Medulla oblongata (tissue), 1 donor: Measurements from ENCODE around the gene LAMA4.
"Not testable (repeated sequence)": the region's sequence is repeated elsewhere in the genome, so short reads cannot be mapped to it uniquely, and the experiment has no call there.

Source experiments
- DNase-seq: peaks from one replicate; pipeline ENCODE4 v3.0.0-alpha.2; 2015; ENCODE audit errors: extremely low spot score

LAMA4 gene

GRCh38 chr6:112209131-112209530 lies 45.2 kb downstream of the LAMA4 start:
- peak; percentile 34 for DNase-seq

DNA sequence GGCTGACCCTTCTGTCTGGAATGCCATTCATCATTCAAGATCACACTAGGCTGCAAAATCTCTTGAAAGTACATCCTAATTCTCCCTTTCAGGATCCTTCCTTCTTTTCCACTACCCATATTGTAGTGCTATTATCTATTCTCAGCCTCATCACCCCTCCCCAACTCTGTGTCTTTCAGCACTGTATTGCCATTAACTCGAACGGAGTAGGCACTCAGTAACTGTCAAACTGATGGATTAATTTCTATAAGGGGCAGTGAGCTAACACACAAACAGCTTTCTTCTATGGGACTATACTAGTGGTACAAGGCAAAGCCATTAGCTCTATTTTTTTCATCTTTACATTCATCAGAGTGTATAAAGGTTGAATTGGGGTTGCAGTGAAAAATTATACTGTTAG lies 46.6 kb downstream of the LAMA4 start:
- DNase-seq: no peak

- no peak for DNase-seq
Measured at GRCh38 chr6:112207131-112207530, 47.2 kb downstream of the LAMA4 start.

DNA sequence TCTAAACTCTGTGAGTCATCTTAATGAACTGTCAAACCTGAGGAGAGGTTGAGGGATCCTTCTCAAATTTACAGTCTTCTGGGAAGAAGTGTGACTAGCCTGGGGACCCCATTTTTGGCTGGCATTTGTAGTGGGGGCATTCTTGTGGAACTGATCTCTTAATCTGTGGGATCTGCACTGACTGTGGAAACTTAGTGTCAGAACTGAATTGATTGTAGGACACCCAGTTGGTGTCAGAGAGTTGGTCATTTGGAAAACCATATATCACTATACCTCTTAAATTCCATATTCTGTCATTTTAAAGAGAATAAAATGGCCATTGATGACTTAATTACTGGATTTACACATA lies 48.3 kb downstream of the LAMA4 start:
- DNase-seq: no peak

DNA sequence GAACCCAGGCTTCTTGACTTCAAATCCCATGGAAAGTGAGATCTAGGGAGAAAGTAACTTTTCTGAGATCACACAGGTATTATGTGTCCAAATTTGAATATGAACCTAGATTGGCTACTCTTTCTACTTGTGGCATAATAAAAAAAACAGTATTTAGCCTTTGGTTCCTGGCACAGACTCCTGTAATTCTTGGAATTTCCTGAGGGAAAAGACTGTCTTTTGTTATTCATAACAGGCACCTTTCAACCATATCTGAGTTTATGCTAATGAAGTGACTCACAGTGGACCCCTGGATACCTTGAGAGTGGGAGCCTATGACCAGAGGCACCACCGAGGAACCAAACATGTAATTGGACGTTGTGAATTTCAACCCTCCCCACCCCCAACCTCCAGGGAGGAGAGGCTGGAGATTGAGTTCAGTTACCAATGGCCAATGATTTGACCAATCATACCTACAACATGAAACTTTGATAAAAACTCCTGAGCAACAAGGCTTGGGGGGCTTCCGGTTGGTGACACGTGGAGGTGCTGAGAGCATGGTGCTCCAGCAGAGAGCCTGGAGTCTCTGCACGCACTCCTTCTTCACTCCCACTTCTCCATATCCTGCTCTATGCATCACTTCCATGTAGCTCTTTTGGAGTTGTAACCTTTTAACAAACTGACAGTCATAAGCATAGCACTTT lies 48.8 kb downstream of the LAMA4 start:
- no peak for DNase-seq

GRCh38 chr6:112204350-112204706 lies 50.0 kb downstream of the LAMA4 start:
- DNase-seq: no peak

DNA sequence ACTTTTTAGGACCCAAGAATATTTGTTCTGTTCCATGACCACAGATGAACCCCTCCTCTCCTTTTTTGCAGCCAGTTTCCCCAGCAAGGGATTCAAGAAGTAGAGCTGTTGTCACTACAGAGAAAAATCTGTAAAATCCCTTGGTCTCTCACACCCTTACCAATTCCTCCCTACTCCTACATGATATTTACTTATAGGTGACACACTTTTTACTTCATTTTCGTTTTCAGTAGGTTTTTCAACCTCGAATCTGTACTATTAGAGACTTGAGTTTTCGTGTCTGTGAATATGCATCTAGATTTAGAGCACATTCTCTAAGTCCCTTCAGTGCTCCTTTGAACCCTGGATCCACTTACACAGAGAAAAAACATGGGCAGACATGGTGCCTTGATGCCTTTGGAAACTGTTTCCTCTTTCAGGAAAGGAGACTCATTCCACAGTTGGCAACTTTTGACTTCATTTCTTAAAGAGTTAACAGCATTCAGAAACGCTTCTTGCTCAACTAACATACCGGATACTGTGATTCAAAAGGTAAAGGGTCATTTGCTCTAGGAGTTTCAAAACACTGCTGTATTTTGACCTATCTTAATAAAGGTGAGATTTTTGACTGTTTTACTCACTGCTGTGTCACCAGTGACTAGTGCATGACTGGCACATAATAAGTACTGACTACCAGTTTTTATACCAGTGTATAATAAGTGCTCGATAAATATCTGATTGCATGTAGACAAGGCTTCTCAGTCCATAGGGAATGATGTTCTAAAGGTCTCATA lies 50.6 kb downstream of the LAMA4 start:
- no peak for DNase-seq

- no peak for DNase-seq
Measured at GRCh38 chr6:112202639-112203341, 51.6 kb downstream of the LAMA4 start.

GRCh38 chr6:112200185-112200914 lies 54.0 kb downstream of the LAMA4 start:
- not testable (repeated sequence) for DNase-seq

DNA sequence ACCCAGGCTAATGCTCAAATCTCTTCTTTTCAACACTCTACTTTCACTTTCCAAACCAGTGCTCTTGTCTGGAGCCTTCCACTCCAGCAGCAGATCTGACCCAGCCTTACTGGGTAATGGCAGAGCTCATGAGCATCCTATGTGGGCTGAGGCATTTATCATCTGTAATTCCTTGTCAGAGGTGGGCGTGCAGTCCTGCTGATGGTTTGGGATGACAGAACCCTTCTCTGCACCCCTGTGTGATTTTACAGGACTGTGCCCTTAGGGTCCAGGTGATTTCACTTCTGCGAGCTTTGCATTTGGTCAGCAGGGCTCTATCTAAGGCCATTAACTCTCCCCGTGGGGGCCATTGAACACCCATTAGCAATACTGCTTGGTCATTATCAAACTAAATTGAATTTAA lies 55.4 kb downstream of the LAMA4 start:
- no peak for DNase-seq

GRCh38 chr6:112198582-112198981 lies 55.8 kb downstream of the LAMA4 start:
- no peak for DNase-seq

GRCh38 chr6:112197636-112198035 lies 56.7 kb downstream of the LAMA4 start:
- no peak for DNase-seq

DNA sequence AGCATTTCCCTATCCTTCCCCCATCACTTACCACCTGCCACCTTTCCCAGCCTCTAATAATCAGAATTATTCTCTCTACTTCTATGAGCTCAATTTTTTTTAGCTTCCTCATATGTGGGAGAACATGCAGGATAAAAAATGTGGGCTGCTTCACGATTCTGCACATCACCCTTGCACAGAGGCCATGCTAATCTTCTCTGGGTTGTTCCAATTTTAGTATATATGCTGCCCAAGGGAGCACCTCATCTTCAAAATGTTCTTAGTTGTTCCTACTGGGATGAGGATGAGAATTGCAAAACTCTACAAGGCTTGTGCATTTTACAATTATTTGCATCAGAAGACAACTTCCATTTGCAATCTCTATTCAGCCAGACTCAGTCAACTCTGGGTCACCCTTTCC lies 58.1 kb downstream of the LAMA4 start:
- DNase-seq: no peak

DNA sequence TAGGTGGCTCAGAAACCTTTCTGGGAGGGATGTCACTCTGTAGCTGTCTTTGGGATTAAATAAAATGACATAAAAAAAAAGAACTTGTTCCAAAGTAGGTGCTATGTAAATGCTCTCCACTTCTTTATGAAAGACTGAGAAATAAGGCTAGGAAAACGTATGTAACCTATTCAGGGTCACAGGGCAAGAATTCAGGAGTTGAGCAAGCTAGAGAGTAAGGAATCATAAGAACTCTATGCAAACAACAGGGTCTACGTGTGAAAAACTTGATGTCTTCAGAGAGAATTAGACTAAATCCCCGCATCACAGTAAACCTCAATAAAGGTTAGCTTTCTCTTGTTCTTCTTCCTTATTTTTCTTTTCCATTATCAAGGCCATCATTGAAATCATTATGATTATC lies 59.2 kb downstream of the LAMA4 start:
- no peak for DNase-seq

DNA sequence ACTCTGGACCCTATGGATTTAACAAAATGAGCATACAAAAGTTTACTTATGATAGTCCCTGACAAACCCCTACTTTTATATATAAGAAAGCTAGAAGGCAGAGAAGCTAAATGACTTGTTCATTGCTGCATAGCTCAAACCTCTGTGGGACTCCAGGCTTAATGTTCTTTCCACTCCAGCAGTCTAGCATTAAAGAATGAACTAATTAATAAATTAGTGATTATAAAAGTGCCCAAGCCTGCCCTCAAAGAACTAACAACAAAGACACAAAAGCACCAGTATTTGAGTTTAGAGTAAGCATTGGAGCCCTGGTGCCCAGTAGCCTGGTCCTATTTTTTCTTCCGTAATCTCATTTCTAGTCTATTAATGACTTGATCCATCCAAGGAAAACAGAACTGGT lies 59.9 kb downstream of the LAMA4 start:
- no peak for DNase-seq

DNA sequence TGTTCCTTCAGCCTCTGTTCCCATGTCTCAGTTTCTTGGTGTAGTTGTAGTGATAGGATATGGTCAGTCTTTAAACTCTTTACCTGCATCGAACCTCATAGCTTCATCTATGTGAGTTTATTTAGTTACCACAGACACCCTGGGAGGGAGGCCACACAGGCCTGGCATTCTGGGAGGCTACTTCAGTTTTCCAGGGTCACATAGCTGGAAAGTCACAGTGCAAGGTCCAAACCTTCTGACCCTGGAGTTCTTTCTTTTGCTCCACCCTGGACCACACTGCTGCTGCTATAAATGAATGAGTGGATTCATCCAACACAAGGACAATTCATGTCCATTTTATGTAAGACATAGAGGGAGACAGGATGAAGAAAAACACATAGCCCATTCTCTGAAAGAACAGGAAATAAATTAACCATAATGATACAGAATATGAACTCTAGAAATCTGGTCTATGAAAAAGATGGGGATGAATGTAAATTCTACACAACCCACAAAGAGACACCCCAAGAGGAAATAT lies 60.8 kb downstream of the LAMA4 start:
- DNase-seq: no peak

DNA sequence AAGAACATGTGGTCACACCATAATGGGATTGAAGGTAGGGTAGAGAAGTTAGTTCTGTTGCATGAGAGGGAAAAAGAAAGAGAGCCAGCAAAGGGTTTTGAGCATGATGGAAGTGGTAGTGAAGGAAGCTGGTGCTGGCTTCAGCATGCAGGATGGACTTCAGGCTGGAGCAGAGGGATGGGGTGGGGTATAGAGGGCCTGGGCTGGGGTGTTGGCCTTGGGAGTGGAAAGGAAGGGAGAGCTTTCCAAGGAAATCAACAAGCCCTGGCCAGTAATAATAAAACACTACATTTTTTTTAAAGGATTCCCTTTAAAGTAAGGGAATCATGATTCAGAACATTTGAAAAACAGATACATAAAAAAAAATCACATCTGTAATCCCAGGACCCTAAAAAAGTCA lies 61.2 kb downstream of the LAMA4 start:
- DNase-seq: no peak

GRCh38 chr6:112191509-112192020 lies 62.8 kb downstream of the LAMA4 start:
- DNase-seq: no peak

DNA sequence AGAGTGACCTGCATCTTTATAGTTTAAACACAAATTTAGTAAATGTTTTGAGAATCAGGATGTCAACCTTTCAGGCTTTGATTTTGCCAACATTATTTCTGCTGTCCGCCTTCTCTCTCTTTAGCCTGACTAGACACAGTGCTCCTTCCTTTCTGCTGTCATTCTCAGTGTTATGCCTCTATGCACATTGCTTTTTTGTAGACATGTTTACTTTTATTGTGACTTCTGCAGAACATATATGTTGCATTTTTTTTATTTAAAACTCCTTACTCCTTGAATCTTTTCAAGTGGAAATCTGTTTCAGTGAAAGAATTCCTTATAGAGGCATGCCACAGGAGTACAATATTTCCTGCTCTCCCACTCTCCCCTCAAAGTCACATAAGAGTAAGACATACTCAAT lies 64.2 kb downstream of the LAMA4 start:
- DNase-seq: no peak

- DNase-seq: no peak
Measured at GRCh38 chr6:112189494-112189893, 64.9 kb downstream of the LAMA4 start.

GRCh38 chr6:112188906-112189305 lies 65.5 kb downstream of the LAMA4 start:
- no peak for DNase-seq

- DNase-seq: no peak
Measured at GRCh38 chr6:112187736-112188135, 66.6 kb downstream of the LAMA4 start.
